HG03045 (cell line): ENCODE data around the gene DACH1.

ENCODE experiments used
- ATAC-seq: cut with Tn5 transposase; IDR thresholded peaks from one replicate; pipeline ENCODE4 v1.9.1; 2021; ENCODE audit warnings: mild to moderate bottlenecking, moderate library complexity; ENCODE audit not compliant: unreplicated experiment

DACH1 gene

GRCh38 chr13:71714802-71715375, 152.1 kb downstream of the DACH1 start:
- ATAC-seq, result no peak

GRCh38 chr13:71712988-71713653, 153.9 kb downstream of the DACH1 start:
- no peak for ATAC-seq

- ATAC-seq, result no peak
Observed at GRCh38 chr13:71704656-71705055, 162.3 kb downstream of the DACH1 start.

- no peak for ATAC-seq
Observed at GRCh38 chr13:71703138-71703537, 163.9 kb downstream of the DACH1 start.

- no peak for ATAC-seq
Observed at GRCh38 chr13:71702253-71702652, 164.8 kb downstream of the DACH1 start.

- ATAC-seq, result no peak
Observed at GRCh38 chr13:71701741-71702140, 165.3 kb downstream of the DACH1 start.

GRCh38 chr13:71699342-71699741, 167.7 kb downstream of the DACH1 start:
- no peak for ATAC-seq

GRCh38 chr13:71695662-71696061, 171.3 kb downstream of the DACH1 start:
- no peak for ATAC-seq

GRCh38 chr13:71685072-71685471, 181.9 kb downstream of the DACH1 start:
- no peak for ATAC-seq

- ATAC-seq, result no peak
Observed at GRCh38 chr13:71681901-71682613, 184.9 kb downstream of the DACH1 start.

GRCh38 chr13:71677124-71677523, 189.9 kb downstream of the DACH1 start:
- no peak for ATAC-seq

GRCh38 chr13:71672512-71672911, 194.5 kb downstream of the DACH1 start:
- no peak for ATAC-seq

- ATAC-seq, result no peak
Observed at GRCh38 chr13:71663431-71663830, 203.6 kb downstream of the DACH1 start.

GRCh38 chr13:71661921-71662320, 205.1 kb downstream of the DACH1 start:
- no peak for ATAC-seq

- ATAC-seq, result no peak
Observed at GRCh38 chr13:71659404-71659803, 207.6 kb downstream of the DACH1 start.

- no peak for ATAC-seq
Observed at GRCh38 chr13:71645467-71645866, 221.5 kb downstream of the DACH1 start.

GRCh38 chr13:71644579-71644978, 222.4 kb downstream of the DACH1 start:
- ATAC-seq, result no peak

GRCh38 chr13:71643448-71643860, 223.6 kb downstream of the DACH1 start:
- ATAC-seq, result no peak

GRCh38 chr13:71638751-71639150, 228.3 kb downstream of the DACH1 start:
- no peak for ATAC-seq

GRCh38 chr13:71634602-71635443, 232.2 kb downstream of the DACH1 start:
- no peak for ATAC-seq

GRCh38 chr13:71634182-71634581, 232.8 kb downstream of the DACH1 start:
- no peak for ATAC-seq
